Activated CD4-positive, CD25-positive, alpha-beta regulatory T cell treated with anti-CD3 and anti-CD28 coated beads, Interleukin-2, amount 50 U/mL, for 24 hours (primary cell): ENCODE results near the gene HYKK.
A peak's percentile ranks its signal among the peaks of the same experiment; 100 is the strongest.
"Not testable (repeated sequence)": the region's sequence is repeated elsewhere in the genome, so short reads cannot be mapped to it uniquely, and the experiment has no call there.

Experiments used
- ATAC-seq, 2 donors: fragments of 150-1000 bp; cut with Tn5 transposase; one replicate each; pipeline ENCODE4 v1.10.0; 2021; ENCODE audit warnings: mild to moderate bottlenecking in 1 of 2, moderate library complexity in 1 of 2

The HYKK gene, protein sequence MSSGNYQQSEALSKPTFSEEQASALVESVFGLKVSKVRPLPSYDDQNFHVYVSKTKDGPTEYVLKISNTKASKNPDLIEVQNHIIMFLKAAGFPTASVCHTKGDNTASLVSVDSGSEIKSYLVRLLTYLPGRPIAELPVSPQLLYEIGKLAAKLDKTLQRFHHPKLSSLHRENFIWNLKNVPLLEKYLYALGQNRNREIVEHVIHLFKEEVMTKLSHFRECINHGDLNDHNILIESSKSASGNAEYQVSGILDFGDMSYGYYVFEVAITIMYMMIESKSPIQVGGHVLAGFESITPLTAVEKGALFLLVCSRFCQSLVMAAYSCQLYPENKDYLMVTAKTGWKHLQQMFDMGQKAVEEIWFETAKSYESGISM

DNA sequence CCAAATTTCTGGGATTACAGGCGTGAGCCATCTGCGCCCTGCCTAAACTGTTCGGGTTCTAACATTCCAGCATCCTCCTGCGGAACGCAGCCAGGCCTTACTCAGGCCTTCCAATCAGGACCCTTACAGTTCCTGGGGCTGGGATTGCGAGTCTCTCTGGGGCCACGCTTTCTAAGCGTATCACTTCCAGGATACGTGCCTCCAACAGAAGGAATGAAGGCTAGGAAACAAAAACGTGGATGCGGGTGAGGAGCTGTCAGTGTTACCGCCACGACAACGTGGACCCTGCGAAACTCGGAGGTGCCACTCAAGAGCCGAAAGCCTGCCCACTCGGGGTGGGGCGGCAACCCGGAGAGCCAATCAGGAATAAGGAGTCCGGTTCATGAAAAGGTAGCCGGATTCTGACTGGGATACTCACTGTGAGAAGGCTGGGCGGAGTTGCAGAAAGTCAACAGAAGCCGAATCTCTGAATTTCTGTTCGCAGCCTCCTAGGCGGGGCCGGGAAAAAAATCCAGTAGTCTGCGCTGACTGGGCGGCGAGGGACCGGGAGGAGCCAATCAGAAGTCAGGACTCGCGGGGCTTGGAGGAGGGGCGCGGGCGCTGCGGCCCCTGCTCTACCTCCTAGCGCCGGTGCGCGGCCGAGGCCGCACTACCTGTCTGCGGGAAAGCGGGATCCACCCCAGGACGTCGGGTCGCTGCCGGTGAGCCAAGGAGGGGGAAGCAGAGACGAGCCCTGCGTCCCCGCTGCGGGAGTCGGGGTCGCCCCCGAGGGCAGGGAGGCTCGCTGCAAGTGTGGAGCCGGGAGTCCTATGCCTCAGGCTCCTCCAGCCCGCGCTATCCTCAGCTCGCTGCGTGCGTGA, at the start of gene HYKK:
TSS of gene HYKK (plus strand) at position 607 of the 860 bp plus-strand sequence. CDS start 5,512 bp downstream, outside the sequence.
- peak; percentile 90 to 94 for ATAC-seq

DNA sequence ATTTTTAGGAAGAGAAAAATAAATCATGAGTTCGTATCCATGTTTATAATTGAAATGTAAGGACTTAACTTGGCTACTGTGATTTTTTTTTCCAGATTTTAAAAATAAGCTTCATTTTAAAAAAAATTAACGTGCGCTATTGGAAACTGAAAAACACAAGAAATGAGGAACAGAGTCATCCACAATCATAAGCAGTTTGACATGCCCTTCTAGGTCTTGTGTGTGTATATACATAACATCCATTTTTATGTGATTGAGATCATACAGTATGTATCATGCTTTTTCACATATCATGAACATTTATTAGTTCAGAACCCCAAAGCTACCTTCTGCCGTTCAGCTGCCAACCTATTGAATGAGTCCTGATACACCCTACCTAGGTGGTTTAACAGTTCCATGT, 46.6 kb upstream of the HYKK start:
- no peak for ATAC-seq

DNA sequence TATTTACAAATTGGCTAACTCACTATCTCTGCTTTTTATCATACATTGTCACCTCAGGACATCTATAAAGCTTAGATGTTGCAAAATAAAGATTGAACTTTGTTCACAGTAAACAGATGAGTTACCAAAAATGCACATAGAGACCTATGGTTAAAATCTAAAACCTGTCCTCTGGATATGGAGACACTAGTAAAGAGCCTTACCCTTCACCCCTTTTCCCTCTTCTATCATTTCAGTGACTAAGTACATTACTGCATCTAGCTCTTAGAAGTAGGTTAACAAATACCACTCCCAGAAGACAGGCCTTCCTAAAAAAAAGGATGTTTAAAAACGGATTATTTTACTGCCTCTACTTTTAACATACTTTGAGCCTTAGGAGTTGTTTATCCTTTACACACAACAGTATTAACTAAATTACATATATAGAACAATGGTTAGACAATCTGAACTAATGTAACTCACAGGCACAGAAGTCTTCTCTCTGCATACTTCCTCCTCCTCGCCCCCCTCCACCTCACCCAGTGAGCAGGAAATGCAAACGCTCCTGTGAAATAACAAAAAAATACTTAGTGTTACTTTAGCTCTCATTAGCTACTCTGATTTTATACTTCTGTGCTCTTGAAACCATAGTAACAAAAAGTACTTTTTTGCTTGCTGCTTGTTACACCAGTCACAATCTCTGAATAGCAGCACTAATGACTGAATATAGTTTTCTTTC, 46.0 kb upstream of the HYKK start:
- ATAC-seq = no peak

DNA sequence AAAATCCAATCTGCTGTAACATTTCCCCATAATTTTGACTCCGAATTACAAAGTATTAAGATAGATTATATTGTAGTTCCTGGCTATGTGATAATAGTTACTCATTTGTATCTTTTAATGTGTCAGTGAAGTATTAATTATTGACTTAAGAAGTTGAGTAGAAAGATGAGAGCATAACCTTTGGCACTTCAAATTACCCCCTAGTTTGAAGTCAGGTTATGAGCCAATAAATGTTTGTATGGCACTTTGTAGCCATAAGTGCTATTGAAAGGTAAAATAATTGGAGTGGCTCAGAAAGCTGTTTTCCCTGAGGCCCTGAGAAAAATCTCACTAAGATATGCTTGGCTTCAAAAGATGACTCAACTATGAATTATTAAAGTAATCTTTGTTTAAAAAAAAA, 38.3 kb upstream of the HYKK start:
- ATAC-seq = no peak

DNA sequence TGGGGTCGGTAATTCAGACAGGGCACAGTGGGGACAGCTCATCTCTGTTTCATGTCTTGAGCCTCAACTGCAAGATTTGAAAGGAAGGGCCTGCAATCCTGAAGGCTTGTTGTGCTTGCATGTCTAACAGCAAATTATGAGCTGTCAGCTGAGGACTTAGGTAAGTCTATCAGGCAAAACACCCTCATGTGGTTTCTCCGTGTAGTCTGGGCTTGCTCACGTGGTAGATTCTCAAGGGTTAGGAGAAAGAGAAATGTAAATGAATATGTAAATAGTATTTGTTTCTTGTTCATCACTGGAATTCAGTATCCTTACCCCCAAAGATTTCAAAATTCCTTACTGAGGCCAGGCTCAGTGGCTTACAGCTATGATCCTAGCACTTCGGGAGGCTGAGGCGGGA, 30.1 kb upstream of the HYKK start:
- ATAC-seq = no peak

DNA sequence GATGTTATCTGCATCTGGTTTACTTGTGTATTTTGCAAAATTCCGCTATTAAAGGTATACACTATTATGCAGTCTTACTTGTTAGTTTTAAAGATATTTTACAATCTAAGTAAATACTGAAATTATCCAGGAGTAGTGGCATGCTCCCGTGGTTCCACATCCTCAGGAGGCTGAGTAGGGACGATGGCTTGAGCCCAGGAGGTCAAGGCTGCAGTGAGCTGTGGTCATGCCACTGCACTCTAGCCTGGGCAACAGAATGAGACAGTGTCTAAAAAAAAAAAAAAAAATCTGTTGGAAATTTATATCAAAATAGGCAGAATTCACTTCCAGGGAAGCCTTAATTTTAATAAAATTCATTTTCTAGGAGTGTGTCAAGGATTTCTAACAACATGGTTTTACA, 27.7 kb upstream of the HYKK start:
- ATAC-seq = no peak

DNA sequence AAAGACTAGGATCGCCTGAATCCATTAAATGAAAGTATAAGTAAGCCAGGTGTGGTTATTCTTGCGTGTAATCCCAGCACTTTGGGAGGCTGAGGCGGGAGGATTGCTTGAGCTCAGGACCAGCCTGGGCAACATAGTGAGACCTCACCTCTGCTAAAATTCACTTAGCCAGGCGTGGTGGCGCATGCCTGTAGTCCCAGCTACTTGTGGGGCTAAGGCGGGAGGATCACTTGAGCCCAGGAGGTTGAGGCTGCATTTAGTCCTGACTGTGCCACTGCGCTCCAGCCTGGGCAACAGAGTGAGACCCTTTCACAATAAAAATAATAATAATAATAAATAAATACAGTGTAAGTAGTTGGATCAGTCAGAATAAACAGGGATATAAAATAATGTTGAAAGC, 25.5 kb upstream of the HYKK start:
- no peak for ATAC-seq

DNA sequence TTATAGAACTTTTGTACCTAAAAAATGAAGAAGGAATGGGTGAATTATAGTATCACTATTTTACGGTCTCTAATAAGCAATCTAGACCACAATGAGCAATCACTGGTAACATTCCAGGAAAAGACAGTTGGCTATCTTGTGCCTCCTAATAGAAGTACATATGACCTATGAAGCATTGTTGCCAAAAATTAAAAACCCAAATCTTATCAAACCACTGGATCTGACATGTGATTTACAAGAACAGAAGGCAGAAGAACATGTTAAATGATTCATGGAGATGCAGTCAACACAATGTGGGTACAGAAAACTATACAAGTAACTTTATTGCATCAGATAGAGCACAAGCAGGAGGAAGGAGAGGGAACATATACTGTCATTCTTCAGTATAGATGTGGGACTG, 14.5 kb upstream of the HYKK start:
- peak in 1 of 2 donors; percentile 51 for ATAC-seq

DNA sequence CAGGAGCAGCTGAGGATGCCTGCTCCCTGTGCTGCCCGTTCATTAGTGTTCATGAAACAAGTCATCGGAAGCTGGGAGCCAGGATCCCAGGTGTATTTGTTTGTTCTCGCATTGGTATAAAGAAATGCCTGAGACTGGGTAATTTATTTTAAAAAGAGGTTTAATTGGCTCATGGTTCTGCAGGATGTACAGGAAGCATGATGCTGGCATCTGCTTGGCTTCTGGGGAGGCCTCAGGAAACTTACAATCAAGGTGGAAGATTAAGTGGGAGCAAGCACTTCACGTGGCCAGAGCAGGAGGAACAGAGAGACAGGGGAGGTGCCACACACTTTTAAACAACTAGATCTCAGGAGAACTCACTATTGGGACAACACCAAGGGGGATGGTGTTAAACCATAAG, 5.5 kb upstream of the HYKK start:
- no peak for ATAC-seq

DNA sequence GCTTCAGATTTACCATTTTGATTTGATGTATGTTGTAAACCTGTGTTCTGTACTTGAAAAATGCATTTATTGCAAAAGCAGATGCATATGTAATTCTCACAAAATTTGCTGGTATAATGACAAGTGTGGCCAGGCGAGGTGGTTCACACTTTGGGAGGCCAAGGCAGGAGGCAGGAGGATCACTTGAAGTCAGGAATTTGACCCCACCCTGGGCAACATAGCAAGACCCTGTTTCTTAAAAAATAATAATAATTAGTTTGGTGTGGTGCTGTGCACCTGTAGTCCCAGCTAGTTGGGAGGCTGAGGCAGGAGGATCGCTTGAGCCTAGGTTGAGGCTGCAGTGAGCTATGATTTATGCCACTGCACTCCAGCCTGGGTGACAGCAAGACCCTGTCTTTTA, 4.7 kb upstream of the HYKK start:
- no peak for ATAC-seq

DNA sequence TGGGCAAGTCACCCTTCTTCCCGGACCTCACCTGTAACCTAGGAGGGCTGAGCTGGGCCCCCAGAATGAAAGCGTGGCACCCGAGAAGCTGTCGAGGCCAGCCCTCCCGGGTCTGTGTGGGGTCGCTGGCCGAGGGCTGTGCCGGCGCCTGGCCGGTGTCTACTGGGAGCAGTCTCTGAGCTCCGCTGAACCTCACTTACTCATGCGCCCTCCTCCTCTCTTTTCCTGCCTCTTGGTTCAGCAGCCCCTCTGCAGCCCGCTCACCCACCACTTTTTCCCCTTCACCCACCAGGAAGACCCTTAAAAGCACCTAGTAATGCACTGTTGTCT, 419 bp downstream of the HYKK start:
- no peak for ATAC-seq

DNA sequence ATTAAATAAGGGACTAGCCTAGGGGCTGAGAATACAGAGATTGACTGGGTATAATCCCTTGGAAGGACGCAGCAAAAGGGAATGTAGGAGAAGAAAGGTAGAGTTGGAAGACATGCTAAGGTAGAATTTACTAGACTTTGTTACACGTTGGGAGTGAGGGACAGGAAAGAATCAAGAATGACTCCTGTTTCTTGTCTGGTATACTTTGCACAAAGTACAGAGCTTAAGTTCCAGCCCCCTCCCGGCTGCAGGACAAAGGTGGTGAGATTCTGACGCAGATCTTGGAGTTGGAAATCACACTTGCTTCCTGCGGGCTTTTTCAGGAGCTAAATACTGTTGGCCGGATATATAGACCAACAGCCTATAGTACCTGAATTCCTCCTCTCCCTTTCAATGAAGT, 895 bp downstream of the HYKK start:
- ATAC-seq = no peak

DNA sequence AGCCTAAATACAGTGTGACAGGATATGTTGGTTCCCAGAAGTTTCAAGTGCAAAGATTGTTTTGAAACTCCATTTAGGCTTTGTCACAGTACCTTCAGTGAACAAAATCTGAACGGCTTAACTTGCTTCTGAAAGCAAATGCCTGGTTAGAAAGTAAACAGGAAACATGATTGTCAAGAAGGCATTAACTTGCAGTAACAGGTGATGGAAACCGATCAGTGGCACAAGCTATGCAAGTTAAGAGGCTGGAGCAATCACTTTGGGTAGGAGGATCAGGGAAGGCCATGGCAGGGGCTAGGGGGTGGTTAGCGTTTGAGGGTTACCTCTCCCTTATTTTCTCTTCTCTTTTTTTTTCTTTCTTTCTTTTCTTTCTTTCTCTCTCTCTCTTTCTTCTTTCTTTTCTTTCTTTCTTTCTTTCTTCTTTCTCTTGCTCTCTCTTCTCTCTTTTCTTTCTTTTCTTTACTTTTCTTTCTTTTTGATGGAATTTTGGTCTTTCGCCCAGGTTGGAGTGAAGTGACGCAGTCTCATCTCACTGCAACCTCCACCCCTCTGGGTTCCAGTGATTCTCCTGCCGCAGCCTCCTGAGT, 2.4 kb downstream of the HYKK start:
- ATAC-seq = no peak

DNA sequence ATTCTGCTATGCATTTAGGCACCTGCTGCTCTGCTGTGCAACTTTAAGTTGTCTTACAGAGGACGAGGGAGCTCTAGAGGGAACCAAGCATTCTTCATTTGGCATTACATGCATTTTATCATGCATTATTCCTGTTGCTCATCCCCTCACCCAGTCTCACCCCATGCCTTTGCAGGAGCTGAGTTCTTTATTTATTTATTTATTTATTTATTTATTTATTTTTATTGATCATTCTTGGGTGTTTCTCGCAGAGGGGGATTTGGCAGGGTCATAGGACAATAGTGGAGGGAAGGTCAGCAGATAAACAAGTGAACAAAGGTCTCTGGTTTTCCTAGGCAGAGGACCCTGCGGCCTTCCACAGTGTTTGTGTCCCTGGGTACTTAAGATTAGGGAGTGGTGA, 12.7 kb downstream of the HYKK start:
- ATAC-seq = not testable (repeated sequence)

DNA sequence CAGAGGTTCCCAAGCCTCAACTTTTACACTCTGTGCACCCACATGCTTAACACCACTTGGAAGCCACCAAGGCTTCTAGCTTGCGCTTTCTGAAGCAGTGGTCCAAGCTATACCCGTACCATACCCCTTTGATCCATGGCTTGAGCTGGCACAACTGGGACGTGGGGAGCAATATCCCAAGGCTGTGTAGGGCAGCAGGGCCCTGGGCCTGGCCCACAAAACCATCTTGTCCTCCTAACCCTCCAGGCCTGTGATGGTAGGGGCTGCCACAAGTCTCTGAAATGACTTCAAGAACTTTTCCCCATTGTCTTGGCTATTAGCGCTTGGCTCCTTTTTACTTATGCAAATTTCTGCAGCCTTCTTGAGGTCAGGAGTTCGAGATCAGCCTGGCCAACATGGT, 16.9 kb downstream of the HYKK start:
- no peak for ATAC-seq

DNA sequence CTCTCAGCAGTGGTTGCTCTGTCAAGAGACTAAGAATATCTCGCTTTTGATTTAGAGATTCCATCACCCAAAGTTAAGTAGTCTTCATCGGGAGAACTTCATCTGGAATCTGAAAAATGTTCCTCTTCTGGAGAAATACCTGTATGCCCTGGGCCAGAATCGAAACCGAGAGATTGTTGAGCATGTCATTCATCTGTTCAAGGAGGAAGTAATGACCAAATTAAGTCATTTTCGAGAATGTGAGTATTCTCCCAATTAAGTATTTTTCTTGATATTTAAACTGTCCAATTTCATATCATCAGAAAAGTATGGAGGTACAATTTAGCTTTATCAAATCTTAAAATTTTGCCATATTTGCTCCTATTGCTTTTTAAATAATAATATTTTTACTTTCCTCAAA, 19.9 kb downstream of the HYKK start:
- no peak for ATAC-seq

DNA sequence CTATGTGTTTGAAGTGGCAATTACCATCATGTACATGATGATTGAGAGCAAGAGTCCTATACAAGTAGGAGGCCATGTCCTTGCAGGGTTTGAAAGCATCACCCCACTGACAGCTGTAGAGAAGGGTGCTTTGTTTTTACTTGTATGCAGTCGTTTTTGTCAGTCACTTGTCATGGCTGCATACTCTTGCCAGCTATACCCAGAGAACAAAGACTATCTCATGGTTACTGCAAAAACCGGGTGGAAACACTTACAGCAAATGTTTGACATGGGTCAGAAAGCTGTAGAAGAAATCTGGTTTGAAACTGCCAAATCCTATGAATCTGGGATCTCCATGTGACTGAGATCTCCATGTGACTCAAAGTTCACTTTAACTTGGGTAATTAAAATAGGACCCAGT, 26.0 kb downstream of the HYKK start:
- ATAC-seq = no peak

DNA sequence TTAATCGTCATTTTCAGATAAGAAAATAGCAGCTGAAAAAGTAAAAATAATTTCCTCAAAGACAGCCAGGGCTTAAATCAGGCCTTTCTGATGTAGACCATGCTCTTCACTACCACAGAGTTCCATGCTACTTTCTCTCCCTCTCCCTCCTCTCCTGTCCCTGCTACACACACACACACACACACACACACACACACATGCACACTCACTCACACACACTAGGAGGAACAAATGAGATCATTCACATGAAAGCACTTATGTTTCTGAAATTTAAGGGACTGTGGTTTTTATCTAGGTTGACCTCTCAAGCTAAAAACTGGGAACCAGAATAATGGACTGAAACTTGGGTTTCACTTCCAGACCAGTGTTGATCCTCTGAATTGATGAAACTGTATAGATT, 28.8 kb downstream of the HYKK start:
- no peak for ATAC-seq

DNA sequence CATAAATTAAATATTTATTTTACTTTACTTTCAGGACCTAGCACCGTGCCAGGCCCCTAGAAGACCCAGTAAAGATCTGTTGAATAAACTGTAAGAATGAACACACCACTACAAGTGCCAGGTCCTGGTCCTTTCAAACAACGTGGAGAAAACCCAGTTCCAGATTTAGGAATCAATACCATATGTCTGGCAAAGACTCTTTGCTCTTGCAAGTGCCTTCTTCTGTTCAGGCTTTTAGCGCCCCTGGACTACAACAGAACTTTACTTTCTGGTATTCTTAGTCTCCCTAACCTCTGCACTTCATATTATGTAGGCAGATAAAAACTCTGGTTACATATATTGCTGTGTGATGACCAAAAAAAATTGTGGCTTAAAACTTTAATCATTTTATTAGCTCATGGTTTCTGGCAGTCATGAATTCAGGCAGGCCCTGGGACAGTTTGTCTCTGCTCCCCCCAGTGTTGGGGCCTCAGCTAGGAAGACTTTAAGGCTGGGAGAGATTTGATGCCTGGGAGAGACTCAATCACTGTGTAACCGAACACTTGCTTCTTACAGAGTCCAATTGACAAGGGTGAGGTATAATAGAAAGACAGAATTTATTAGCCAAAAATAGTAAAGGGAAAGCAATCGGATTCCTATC, 30.0 kb downstream of the HYKK start:
- no peak for ATAC-seq

DNA sequence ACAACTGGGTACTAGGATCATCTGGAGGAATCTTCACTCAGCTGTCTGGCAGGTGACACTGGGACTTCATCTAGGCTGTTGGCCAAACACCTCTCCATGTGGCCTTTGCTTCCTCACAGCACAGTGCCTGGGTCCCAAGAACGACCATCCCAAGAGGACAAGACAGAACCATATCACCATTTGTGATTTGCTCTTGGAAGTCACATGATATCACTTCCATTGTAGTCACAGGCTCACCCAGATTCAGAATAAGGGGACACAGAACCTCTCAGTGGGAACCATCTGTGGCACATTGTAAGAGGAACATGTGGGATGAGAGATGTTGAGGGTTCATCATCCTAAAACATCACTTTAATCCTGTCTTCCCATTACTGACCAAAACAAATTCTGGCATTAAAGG, 31.0 kb downstream of the HYKK start:
- ATAC-seq = no peak

DNA sequence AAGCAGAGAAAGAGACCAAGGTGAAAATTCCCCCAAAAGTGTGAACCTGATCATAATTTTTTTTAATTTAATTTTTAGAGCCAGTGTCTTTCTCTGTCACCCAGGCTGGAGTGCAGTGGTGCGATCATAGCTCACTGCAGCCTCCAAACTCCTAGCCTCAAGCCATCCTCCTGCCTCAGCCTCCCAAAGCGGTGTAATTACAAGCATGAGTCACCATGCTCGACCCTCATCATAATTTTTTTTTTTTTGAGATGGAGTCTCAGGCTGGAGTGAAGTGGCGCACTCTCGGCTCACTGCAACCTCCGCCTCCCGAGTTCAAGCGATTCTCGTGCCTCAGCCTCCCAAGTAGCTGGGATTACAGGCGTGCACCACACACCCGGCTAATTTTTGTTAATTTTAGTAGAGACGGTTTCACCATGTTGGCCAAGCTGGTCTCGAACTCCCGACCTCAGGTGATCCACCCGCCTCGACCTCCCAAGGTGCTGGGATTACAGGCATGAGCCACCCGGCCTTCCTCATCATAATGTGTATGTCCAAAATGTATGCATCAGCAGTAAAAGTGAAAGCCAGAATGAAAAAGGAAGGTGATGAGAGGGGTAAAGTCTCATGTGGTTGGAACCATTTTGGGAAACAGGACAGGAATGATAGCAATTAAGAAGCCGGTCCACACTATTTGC, 32.2 kb downstream of the HYKK start:
- ATAC-seq = not testable (repeated sequence)
